HG03521 (cell line): ENCODE results near the gene LBX2.

ENCODE experiments used
- ATAC-seq: cut with Tn5 transposase; IDR thresholded peaks from one replicate; pipeline ENCODE4 v1.9.1; 2021; ENCODE audit warnings: mild to moderate bottlenecking, moderate library complexity; ENCODE audit not compliant: unreplicated experiment

Gene LBX2

GRCh38 chr2:74526649-74527230 lies 27.3 kb upstream of the LBX2 start:
- no peak for ATAC-seq

GRCh38 chr2:74525717-74526648 lies 26.6 kb upstream of the LBX2 start, which contains the start of gene DQX1:
TSS of gene DQX1 (minus strand) at chr2:74526231. CDS start at chr2:74525729, 502 bp downstream.
- ATAC-seq: no peak

- ATAC-seq: no peak
Observed at GRCh38 chr2:74524955-74525716, 25.7 kb upstream of the LBX2 start.

- no peak for ATAC-seq
Observed at GRCh38 chr2:74524005-74524404, 24.6 kb upstream of the LBX2 start.

GRCh38 chr2:74522516-74522915 lies 23.1 kb upstream of the LBX2 start:
- no peak for ATAC-seq

- no peak for ATAC-seq
Observed at GRCh38 chr2:74516650-74517049, 17.2 kb upstream of the LBX2 start.

- ATAC-seq: peak; percentile 47
Observed at GRCh38 chr2:74515981-74516633, 16.7 kb upstream of the LBX2 start.

- no peak for ATAC-seq
Observed at GRCh38 chr2:74515271-74515980, 16.0 kb upstream of the LBX2 start.

GRCh38 chr2:74514368-74515270 lies 15.2 kb upstream of the LBX2 start, which contains the start of gene TLX2:
TSS of gene TLX2 (plus strand) at chr2:74514450. CDS start at chr2:74514807, 357 bp downstream.
- no peak for ATAC-seq

GRCh38 chr2:74513605-74514367 lies 14.4 kb upstream of the LBX2 start:
- no peak for ATAC-seq

- no peak for ATAC-seq
Observed at GRCh38 chr2:74512744-74513604, 13.6 kb upstream of the LBX2 start.

- no peak for ATAC-seq
Observed at GRCh38 chr2:74511104-74511989, 11.9 kb upstream of the LBX2 start.

GRCh38 chr2:74510272-74510671 lies 10.9 kb upstream of the LBX2 start:
- ATAC-seq: no peak

- peak; percentile 5 for ATAC-seq
Observed at GRCh38 chr2:74507926-74508520, 8.6 kb upstream of the LBX2 start.

- peak; percentile 91 for ATAC-seq
Observed at GRCh38 chr2:74507145-74507925, 7.9 kb upstream of the LBX2 start, which contains the start of gene PCGF1. TSS of gene PCGF1 (minus strand) at chr2:74507695. CDS start at chr2:74507668, 27 bp downstream.
